IMR-90 (cell line): ENCODE data around the gene NFE2L1. TPM values are rescaled to one million over a fixed set of nuclear protein-coding genes. Genes with fewer than 3 reads are reported as not detected.
A peak's percentile ranks its signal among the peaks of the same experiment; 100 is the strongest.

Experiments
- ATAC-seq: fragments of 200-7000 bp; cut with Tn5 transposase; 2 replicates; pipeline ENCODE4 v1.9.1; 2020; ENCODE audit warnings: low read depth, mild to moderate bottlenecking, moderate library complexity
- BruUV-seq: library from RNA; stranded (reverse); fragments of 400-500 nt; replicated peaks from 2 replicates; lab custom pipeline; 2021; lab: Mats Ljungman, UMichigan
- CTCF ChIA-PET: fragments of 300-600 bp; formaldehyde crosslinking; extraction: SDS; loops from one replicate; lab custom pipeline; 2021; ENCODE audit warnings: antibody characterized with exemption; lab: Yijun Ruan, JAX
- POLR2A ChIA-PET: fragments of 300-600 bp; sonication (Branson Sonifier 250); formaldehyde crosslinking; loops from one replicate; lab custom pipeline; 2022; ENCODE audit warnings: antibody characterized with exemption; ENCODE audit not compliant: unreplicated experiment; lab: Charles Lee
- DNase-seq: peaks from one replicate; pipeline ENCODE4 v3.0.0; 2013
- H2AFZ ChIP-seq: replicated peaks from 2 replicates; pipeline ENCODE3; 2013; ENCODE audit warnings: low read length, mild to moderate bottlenecking; ENCODE audit not compliant: poor library complexity
- H2AK5ac ChIP-seq: 2 replicates; pipeline ENCODE4 v1.6.1; 2013; ENCODE audit warnings: low read depth, low read length, inconsistent platforms
- H2AK9ac ChIP-seq: replicated peaks from 2 replicates; pipeline ENCODE3; 2013; ENCODE audit warnings: mild to moderate bottlenecking, low read depth, low read length, moderate library complexity; ENCODE audit not compliant: poor library complexity
- H2BK120ac ChIP-seq: 2 replicates; pipeline ENCODE4 v1.6.1; 2013; ENCODE audit warnings: low read depth, low read length, inconsistent platforms
- H2BK15ac ChIP-seq: 3 replicates; pipeline ENCODE4 v1.6.1; 2013; ENCODE audit warnings: low read depth, low read length, inconsistent platforms
- H2BK20ac ChIP-seq: 2 replicates; pipeline ENCODE4 v1.6.1; 2013; ENCODE audit warnings: low read depth, mild to moderate bottlenecking, inconsistent platforms, low read length, moderate library complexity
- H2BK5ac ChIP-seq: 2 replicates; pipeline ENCODE4 v1.6.1; 2013; ENCODE audit warnings: mild to moderate bottlenecking, low read depth, low read length, inconsistent platforms; ENCODE audit not compliant: poor library complexity, severe bottlenecking
- H3K14ac ChIP-seq: replicated peaks from 2 replicates; pipeline ENCODE4 v1.6.1; 2013; ENCODE audit warnings: low read depth, low read length, inconsistent platforms
- H3K18ac ChIP-seq: 2 replicates; pipeline ENCODE4 v1.6.1; 2013; ENCODE audit warnings: low read depth, low read length, control low read depth
- H3K23ac ChIP-seq: 2 replicates; pipeline ENCODE4 v1.6.1; 2013; ENCODE audit warnings: low read depth, low read length, inconsistent platforms
- H3K27ac ChIP-seq: 2 replicates; pipeline ENCODE4 v1.5.1; 2013; ENCODE audit warnings: mild to moderate bottlenecking, control low read depth, low read length; ENCODE audit not compliant: insufficient read depth
- H3K27me3 ChIP-seq: 2 replicates; pipeline ENCODE4 v1.6.1; 2013; ENCODE audit warnings: low read length; ENCODE audit not compliant: control insufficient read depth, insufficient read depth
- H3K36me3 ChIP-seq: 2 replicates; pipeline ENCODE4 v1.6.1; 2013; ENCODE audit warnings: low read length, mixed read lengths; ENCODE audit not compliant: control insufficient read depth, insufficient read depth
- H3K4ac ChIP-seq: 2 replicates; pipeline ENCODE4 v1.6.1; 2013; ENCODE audit warnings: low read depth, low read length, inconsistent platforms
- H3K4me1 ChIP-seq: 2 replicates; pipeline ENCODE4 v1.6.1; 2013; ENCODE audit warnings: low read length, mixed read lengths; ENCODE audit not compliant: control insufficient read depth, insufficient read depth
- H3K4me2 ChIP-seq: 2 replicates; pipeline ENCODE4 v1.6.1; 2013; ENCODE audit warnings: low read depth, mild to moderate bottlenecking, control low read depth, low read length, moderate library complexity
- H3K4me3 ChIP-seq: 2 replicates; pipeline ENCODE4 v1.5.1; 2013; ENCODE audit warnings: low read depth, mild to moderate bottlenecking, control low read depth, low read length, moderate library complexity; ENCODE audit not compliant: insufficient read depth
- H3K56ac ChIP-seq: 2 replicates; pipeline ENCODE4 v1.6.1; 2013; ENCODE audit warnings: low read length, inconsistent platforms; ENCODE audit not compliant: insufficient read depth; ENCODE audit errors: extremely low read depth
- H3K79me1 ChIP-seq, 2 experiments: 2 replicates each; pipeline ENCODE4 v1.6.1; 2013; ENCODE audit warnings: low read length in 2 of 2, inconsistent platforms in 1 of 2, low read depth in 1 of 2
- H3K9ac ChIP-seq: 2 replicates; pipeline ENCODE4 v1.6.1; 2013; ENCODE audit warnings: low read depth, low read length, control low read depth
- H3K9me1 ChIP-seq: 2 replicates; pipeline ENCODE4 v1.6.1; 2013; ENCODE audit warnings: low read length, inconsistent platforms; ENCODE audit not compliant: insufficient read depth
- H3K9me3 ChIP-seq: 2 replicates; pipeline ENCODE4 v1.6.1; 2013; ENCODE audit warnings: low read length; ENCODE audit not compliant: control insufficient read depth, insufficient read depth
- H4K20me1 ChIP-seq: 2 replicates; pipeline ENCODE4 v1.6.1; 2013; ENCODE audit warnings: low read length, inconsistent platforms; ENCODE audit not compliant: insufficient read depth
- H4K5ac ChIP-seq: 2 replicates; pipeline ENCODE4 v1.6.1; 2013; ENCODE audit warnings: mild to moderate bottlenecking, low read depth, low read length, control low read depth
- H4K8ac ChIP-seq, 2 experiments: 2 replicates each; pipeline ENCODE4 v1.6.1; 2013; ENCODE audit warnings: low read depth in 2 of 2, low read length in 2 of 2, control low read depth in 1 of 2, inconsistent platforms in 1 of 2
- H4K91ac ChIP-seq: 2 replicates; pipeline ENCODE4 v1.6.1; 2013; ENCODE audit warnings: low read depth, low read length, inconsistent platforms; ENCODE audit not compliant: insufficient read depth
- BHLHE40 ChIP-seq: fragments of 150-350 bp; IDR thresholded peaks from 2 replicates; pipeline ENCODE4 v1.6.1; 2016; ENCODE audit warnings: mild to moderate bottlenecking, low read depth, low read length
- CHD1 ChIP-seq: IDR thresholded peaks from 2 replicates; pipeline ENCODE4 v1.6.1; 2012; ENCODE audit warnings: low read depth, low read length, improper control_type of control experiment
- FOS ChIP-seq: fragments of 150-350 bp; IDR thresholded peaks from 2 replicates; pipeline ENCODE4 v1.6.1; 2016; ENCODE audit warnings: low read depth, low read length
- MAFK ChIP-seq: IDR thresholded peaks from 2 replicates; pipeline ENCODE4 v1.6.1; 2012; ENCODE audit warnings: low read depth, low read length, improper control_type of control experiment
- MAZ ChIP-seq: IDR thresholded peaks from 2 replicates; pipeline ENCODE4 v1.6.1; 2012; ENCODE audit warnings: low read depth, mild to moderate bottlenecking, low read length, improper control_type of control experiment, moderate library complexity, borderline replicate concordance
- MXI1 ChIP-seq: IDR thresholded peaks from 2 replicates; pipeline ENCODE4 v1.6.1; 2012; ENCODE audit warnings: low read depth, mild to moderate bottlenecking, low read length, moderate library complexity, borderline replicate concordance
- RAD21 ChIP-seq: IDR thresholded peaks from 2 replicates; pipeline ENCODE4 v1.6.1; 2012; ENCODE audit warnings: low read length, improper control_type of control experiment
- RFX5 ChIP-seq: IDR thresholded peaks from 2 replicates; pipeline ENCODE4 v1.8.0; 2012; ENCODE audit warnings: low read depth, mild to moderate bottlenecking, low read length, moderate library complexity
- SMC3 ChIP-seq: fragments of 150-350 bp; IDR thresholded peaks from 2 replicates; pipeline ENCODE4 v1.6.1; 2016; ENCODE audit warnings: low read depth, mild to moderate bottlenecking, antibody characterized with exemption, low read length, moderate library complexity
- WGBS, 2 experiments: methylation state at CpG; one replicate each; pipeline versions ENCODE4 v1.1.5 to v1.1.7; 2013; ENCODE audit warnings: missing lambda C conversion rate in 2 of 2; ENCODE audit not compliant: insufficient read length in 1 of 2; ENCODE audit errors: extremely low coverage in 2 of 2; 5-methylcytosine and 5-hydroxymethylcytosine counted together
- dilution Hi-C: fragments of 300-500 bp; cut with HindIII; formaldehyde crosslinking; loops from one replicate; pipeline ENCODE4 v1.14.3; 2018; ENCODE audit warnings: low sequenced_read_pairs; ENCODE audit not compliant: unreplicated experiment
- in situ Hi-C: fragments of 300-500 bp; cut with MboI; formaldehyde crosslinking; loops from 3 replicates; pipeline ENCODE4 v1.14.3; 2019; ENCODE audit warnings: low sequenced_read_pairs, inconsistent platforms, mixed read lengths
- intact Hi-C: fragments of 100-400 bp; cut with micrococcal nuclease; formaldehyde crosslinking; loops from 2 replicates; pipeline ENCODE4 v1.10.0; 2022
- polyA plus RNA-seq, 3 experiments: library from polyadenylated mRNA; depleted of rRNA; stranded (reverse); fragments of >200 nt; gene quantifications; 2 replicates each; pipeline ENCODE4 v1.2.3, GENCODE V29; 2012; ENCODE audit warnings: low replicate concordance in 1 of 3
- total RNA-seq: library from RNA; depleted of rRNA; stranded (reverse); fragments of >200 nt; gene quantifications from 2 replicates; pipeline ENCODE4 v1.2.3, GENCODE V29; 2012
- TF ChIP-seq, protein P1 (sequence below): fragments of 150-350 bp; IDR thresholded peaks from 2 replicates; pipeline ENCODE4 v1.6.1; 2017; ENCODE audit warnings: mild to moderate bottlenecking, antibody characterized with exemption, low read length, low read depth
- TF ChIP-seq, protein P2 (sequence below): fragments of 150-350 bp; IDR thresholded peaks from 2 replicates; pipeline ENCODE4 v1.6.1; 2016; ENCODE audit warnings: low read depth, mild to moderate bottlenecking, low read length, moderate library complexity, borderline replicate concordance
- TF ChIP-seq, protein P3 (sequence below): conservative IDR thresholded peaks from 2 replicates; pipeline ENCODE4 v1.5.1; 2012; ENCODE audit warnings: mild to moderate bottlenecking, low read depth, low read length, improper control_type of control experiment

The NFE2L1 gene
- total and polyA plus RNA-seq, 2 of the 4 experiments (the other 2 are of a cell fraction) = 42.8 to 122 TPM

DNA sequence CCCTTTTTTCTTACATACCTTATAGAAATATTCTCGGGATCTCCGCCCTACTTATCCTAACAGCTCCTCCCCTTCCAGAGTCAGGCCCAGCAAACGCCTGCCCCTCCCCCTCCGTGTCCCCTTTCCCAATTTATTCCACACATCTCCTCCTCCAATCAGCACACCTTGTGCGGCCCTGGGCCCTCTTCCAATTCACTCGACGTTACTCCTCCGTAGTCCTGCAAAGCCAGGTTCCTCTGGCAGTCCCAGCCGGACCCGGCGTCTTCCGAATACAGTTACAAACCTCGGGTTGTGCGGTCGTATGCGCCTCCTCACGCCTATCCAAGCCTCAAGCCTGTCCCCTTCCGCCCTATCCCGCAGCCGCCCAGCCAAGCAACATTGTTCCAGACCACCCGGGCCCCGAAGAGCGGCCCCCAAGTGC is 52.4 kb downstream of the NFE2L1 start:
- TF ChIP-seq SMC3 = no peak
- no peak for TF ChIP-seq RAD21
- TF ChIP-seq BHLHE40 = no peak
- TF ChIP-seq MXI1 = no peak
- TF ChIP-seq, protein P1, sequence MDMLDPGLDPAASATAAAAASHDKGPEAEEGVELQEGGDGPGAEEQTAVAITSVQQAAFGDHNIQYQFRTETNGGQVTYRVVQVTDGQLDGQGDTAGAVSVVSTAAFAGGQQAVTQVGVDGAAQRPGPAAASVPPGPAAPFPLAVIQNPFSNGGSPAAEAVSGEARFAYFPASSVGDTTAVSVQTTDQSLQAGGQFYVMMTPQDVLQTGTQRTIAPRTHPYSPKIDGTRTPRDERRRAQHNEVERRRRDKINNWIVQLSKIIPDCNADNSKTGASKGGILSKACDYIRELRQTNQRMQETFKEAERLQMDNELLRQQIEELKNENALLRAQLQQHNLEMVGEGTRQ = no peak
- TF ChIP-seq, protein P2, sequence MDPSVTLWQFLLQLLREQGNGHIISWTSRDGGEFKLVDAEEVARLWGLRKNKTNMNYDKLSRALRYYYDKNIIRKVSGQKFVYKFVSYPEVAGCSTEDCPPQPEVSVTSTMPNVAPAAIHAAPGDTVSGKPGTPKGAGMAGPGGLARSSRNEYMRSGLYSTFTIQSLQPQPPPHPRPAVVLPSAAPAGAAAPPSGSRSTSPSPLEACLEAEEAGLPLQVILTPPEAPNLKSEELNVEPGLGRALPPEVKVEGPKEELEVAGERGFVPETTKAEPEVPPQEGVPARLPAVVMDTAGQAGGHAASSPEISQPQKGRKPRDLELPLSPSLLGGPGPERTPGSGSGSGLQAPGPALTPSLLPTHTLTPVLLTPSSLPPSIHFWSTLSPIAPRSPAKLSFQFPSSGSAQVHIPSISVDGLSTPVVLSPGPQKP = no peak
- TF ChIP-seq, protein P3, sequence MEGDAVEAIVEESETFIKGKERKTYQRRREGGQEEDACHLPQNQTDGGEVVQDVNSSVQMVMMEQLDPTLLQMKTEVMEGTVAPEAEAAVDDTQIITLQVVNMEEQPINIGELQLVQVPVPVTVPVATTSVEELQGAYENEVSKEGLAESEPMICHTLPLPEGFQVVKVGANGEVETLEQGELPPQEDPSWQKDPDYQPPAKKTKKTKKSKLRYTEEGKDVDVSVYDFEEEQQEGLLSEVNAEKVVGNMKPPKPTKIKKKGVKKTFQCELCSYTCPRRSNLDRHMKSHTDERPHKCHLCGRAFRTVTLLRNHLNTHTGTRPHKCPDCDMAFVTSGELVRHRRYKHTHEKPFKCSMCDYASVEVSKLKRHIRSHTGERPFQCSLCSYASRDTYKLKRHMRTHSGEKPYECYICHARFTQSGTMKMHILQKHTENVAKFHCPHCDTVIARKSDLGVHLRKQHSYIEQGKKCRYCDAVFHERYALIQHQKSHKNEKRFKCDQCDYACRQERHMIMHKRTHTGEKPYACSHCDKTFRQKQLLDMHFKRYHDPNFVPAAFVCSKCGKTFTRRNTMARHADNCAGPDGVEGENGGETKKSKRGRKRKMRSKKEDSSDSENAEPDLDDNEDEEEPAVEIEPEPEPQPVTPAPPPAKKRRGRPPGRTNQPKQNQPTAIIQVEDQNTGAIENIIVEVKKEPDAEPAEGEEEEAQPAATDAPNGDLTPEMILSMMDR = no peak
- TF ChIP-seq RFX5 = no peak
- no peak for TF ChIP-seq FOS
- TF ChIP-seq MAZ = no peak
- TF ChIP-seq CHD1 = no peak
- no peak for TF ChIP-seq MAFK

More for the DNA sequence above, 52.4 kb downstream of the NFE2L1 start:
- Histone ChIP-seq H3K79me1 (peaks cover 0 to 22% of the 10 kb centered on the region in 2 experiments; a peak in 2 of 4 replicates), H4K8ac (peak overlapping the region; percentile 76 to 90), H2AK5ac (peak overlapping the region; percentile 79), H3K9me3 (no peaks in the 10 kb centered on the region), H3K14ac (peak overlapping the region; percentile 94), H2BK15ac (peak overlapping the region; percentile 14; the same call in 1 of the 3 replicates), H3K56ac (peak overlapping the region; percentile 82), H3K23ac (peak overlapping the region; percentile 86), H2AK9ac (peak overlapping the region; percentile 92), H3K36me3 (peaks cover 2% of the 10 kb centered on the region), H4K5ac (peak overlapping the region; percentile 0; the same call in 1 of the 2 replicates), H2BK20ac (no peak overlapping the region), H3K4ac (peak overlapping the region; percentile 89), H3K9me1 (no peaks in the 10 kb centered on the region), H3K4me3 (peak overlapping the region; percentile 90), H3K18ac (peak overlapping the region; percentile 2; the same call in 1 of the 2 replicates), H4K20me1 (peaks cover 38% of the 10 kb centered on the region), H4K91ac (peak overlapping the region; percentile 80), H3K4me2 (peak overlapping the region; percentile 65), H3K9ac (peak overlapping the region; percentile 78), H2BK120ac (peak overlapping the region; percentile 47), H2BK5ac (peak overlapping the region; percentile 83), H3K27me3 (no peaks in the 10 kb centered on the region), H3K27ac (peak overlapping the region; percentile 88), H3K4me1 (peaks cover 2% of the 10 kb centered on the region; the same call in 1 of the 2 replicates), H2AFZ (peak overlapping the region; percentile 95)
- POLR2A ChIA-PET = interaction anchor here (0.6 kb wide), 1 partner anchor 70 kb away, joined by 5 read pairs; no protein-coding TSS in a partner anchor
- ATAC-seq = peak; percentile 45
- in situ Hi-C loops = no loop called here
- BruUV-seq = no TSS peak
- peak; percentile 58 for DNase-seq
- 0% methylated on average over 9 of the region's 23 CpGs; no CpG with 5 or more reads in 1 of the 2 experiments for WGBS, 2 experiments
- intact Hi-C loops = loop anchor here (2.0 kb wide), 1 partner anchor 76 kb away; no protein-coding TSS in a partner anchor
- CTCF ChIA-PET = interaction anchor here (1.0 kb wide), 1 partner anchor 154 kb away, joined by 3 read pairs; no protein-coding TSS in a partner anchor
- dilution Hi-C loops = no loop called here
